ENCODE measurements around the gene P2RX2.

GRCh38 chr12:132580701-132581292 lies 37.8 kb upstream of the P2RX2 start:
- no peak for TF ChIP-seq CTCF (IDR thresholded peaks at IDR 0.05)
- TF ChIP-seq POLR2A (IDR thresholded peaks at IDR 0.05), result no peak
